Measurements from ENCODE around the gene THAP8.

GRCh38 chr19:35996777-35997176 lies 57.3 kb downstream of the THAP8 start:
- TF ChIP-seq CTCF (IDR thresholded peaks at IDR 0.05): no peak
- no peak for TF ChIP-seq EZH2 (IDR thresholded peaks at IDR 0.05)
- no peak for TF ChIP-seq EZH2phosphoT487 (IDR thresholded peaks at IDR 0.05)

Data from neural progenitor cell (in vitro differentiated cells).